ENCODE measurements around the gene SCAPER. TPM values are rescaled to one million over a fixed set of nuclear protein-coding genes. Genes with fewer than 3 reads are reported as not detected.

Gene SCAPER
- total RNA-seq, 1 donor from 2014 or later, result 78.1 TPM

DNA sequence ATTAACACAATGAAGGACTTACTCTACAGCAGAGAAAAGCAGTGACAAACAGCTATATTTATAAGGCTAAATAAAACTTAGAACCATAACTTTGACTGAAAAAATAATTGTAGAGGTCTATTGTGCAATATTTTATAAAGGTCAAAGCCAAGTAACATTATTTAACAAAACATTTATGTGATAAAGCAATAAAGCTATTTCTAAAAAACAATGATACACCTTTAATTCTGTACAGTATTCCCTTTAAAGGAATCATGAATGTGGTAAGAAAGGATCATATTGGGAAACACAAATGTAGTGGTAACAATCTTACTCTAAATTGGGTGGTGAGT, 332.2 kb downstream of the SCAPER start:
- Histone ChIP-seq H3K27ac (no peak overlapping the region), H3K4me1 (peaks cover 0 to 11% of the 10 kb centered on the region in 2 donors), H3K4me3 (no peak overlapping the region), H3K36me3 (no peaks in the 10 kb centered on the region), H3K27me3 (no peaks in the 10 kb centered on the region), H3K9me3 (peaks cover 0 to 5% of the 10 kb centered on the region in 2 donors)
- no peak for DNase-seq (ENCODE audit: low spot score in 2 of 2)
- TF ChIP-seq, protein P1, sequence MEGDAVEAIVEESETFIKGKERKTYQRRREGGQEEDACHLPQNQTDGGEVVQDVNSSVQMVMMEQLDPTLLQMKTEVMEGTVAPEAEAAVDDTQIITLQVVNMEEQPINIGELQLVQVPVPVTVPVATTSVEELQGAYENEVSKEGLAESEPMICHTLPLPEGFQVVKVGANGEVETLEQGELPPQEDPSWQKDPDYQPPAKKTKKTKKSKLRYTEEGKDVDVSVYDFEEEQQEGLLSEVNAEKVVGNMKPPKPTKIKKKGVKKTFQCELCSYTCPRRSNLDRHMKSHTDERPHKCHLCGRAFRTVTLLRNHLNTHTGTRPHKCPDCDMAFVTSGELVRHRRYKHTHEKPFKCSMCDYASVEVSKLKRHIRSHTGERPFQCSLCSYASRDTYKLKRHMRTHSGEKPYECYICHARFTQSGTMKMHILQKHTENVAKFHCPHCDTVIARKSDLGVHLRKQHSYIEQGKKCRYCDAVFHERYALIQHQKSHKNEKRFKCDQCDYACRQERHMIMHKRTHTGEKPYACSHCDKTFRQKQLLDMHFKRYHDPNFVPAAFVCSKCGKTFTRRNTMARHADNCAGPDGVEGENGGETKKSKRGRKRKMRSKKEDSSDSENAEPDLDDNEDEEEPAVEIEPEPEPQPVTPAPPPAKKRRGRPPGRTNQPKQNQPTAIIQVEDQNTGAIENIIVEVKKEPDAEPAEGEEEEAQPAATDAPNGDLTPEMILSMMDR (IDR thresholded peaks at IDR 0.05), result no peak
- intact Hi-C loops (cut with DNase I), result no loop called here

DNA sequence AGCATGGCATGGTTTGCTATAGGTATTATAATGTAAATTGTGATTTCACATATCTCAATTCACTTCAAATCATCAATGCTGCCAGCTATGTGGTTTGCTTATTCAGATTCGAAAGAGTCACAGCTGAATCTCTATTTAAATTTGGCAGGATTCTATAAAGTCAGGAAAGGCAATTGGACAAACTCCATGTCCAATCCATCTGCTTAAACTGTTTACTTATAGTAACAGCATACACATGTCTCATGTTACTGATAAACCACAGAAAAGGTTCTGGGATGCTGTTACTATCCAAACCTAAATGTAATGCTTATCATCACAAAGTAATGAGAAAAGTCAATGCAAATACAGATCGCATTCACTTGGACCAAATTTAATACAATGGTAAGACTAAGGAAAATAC, 338.9 kb downstream of the SCAPER start:
- no peaks in the 10 kb centered on the region for H3K4me1 ChIP-seq
- intact Hi-C loops (cut with DNase I), result no loop called here
- TF ChIP-seq, protein P1 (IDR thresholded peaks at IDR 0.05), result no peak

DNA sequence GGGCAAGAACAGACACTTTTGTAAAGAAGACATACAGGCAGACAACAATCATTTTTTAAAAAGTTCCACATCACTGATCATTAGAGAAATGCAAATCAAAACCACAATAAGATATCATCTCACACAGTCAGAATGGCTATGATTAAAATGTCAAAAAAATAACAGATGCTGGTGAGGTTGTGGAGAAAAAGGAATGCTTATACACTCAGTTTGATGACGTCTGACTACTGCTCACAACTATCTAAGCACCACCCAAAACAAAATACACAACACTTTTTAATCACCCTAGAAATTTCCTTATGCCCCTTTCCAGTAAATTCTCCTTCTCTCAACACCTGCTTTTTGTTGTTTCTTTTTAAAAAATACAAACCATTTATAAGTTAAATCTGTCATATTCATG, 339.8 kb downstream of the SCAPER start:
- no peak for DNase-seq (ENCODE audit: low spot score in 2 of 2)
- TF ChIP-seq, protein P1 (IDR thresholded peaks at IDR 0.05), result no peak
- Histone ChIP-seq H3K27me3 (no peaks in the 10 kb centered on the region), H3K4me1 (no peaks in the 10 kb centered on the region), H3K4me3 (no peak overlapping the region), H3K9me3 (peaks cover 0 to 5% of the 10 kb centered on the region in 2 donors), H3K27ac (no peak overlapping the region), H3K36me3 (no peaks in the 10 kb centered on the region)
- intact Hi-C loops (cut with DNase I), result no loop called here

More for the DNA sequence above, 338.9 kb downstream of the SCAPER start:
- H3K27ac ChIP-seq, result no peak overlapping the region
- H3K4me3 ChIP-seq, result no peak overlapping the region
- no peaks in the 10 kb centered on the region for H3K27me3 ChIP-seq
- DNase-seq (ENCODE audit: low spot score in 2 of 2), result no peak
- H3K9me3 ChIP-seq, result peaks cover 0 to 5% of the 10 kb centered on the region in 2 donors
- H3K36me3 ChIP-seq, result no peaks in the 10 kb centered on the region

DNA sequence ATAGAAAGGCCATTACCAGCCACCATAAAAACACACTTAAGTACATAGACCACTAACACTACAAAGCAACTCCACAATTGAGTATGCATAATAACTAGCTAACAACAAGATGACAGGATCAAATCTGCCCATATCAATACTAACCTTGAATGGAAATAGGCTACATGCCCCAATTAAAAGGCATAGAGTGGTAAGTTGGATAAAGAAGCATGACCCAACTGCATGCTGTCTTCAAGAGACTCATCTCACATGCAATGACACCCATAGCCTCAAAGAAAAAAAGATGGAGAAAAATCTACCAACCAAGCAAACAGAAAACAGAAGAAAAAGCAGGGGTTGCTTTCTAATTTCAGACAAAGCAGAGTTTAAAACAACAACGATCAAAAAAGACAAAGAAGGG, 349.9 kb downstream of the SCAPER start:
- H3K36me3 ChIP-seq, result no peaks in the 10 kb centered on the region
- no peak for DNase-seq (ENCODE audit: low spot score in 2 of 2)
- TF ChIP-seq, protein P1 (IDR thresholded peaks at IDR 0.05), result no peak
- no peaks in the 10 kb centered on the region for H3K27me3 ChIP-seq
- H3K4me1 ChIP-seq, result no peaks in the 10 kb centered on the region
- H3K4me3 ChIP-seq, result no peak overlapping the region
- intact Hi-C loops (cut with DNase I), result no loop called here
- no peak overlapping the region for H3K27ac ChIP-seq
- no peaks in the 10 kb centered on the region for H3K9me3 ChIP-seq

DNA sequence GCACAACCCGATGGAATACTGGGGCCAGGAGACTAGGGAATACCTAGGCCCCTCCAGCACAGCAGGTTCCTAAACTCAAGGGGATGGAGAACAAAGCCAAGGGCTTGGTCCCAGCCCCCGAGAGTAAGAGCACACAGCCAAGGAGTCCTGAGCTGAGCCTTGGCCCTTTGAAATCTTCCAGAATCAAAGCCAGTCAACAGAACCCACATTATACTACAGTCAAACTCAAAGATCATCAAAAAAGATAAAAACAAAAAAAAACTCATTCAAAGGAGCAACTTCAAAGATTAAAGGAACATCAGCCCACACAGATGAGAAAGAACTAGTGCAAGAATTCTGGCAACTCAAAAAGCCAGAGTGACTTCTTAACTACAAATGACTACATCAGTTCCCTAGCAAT, 351.6 kb downstream of the SCAPER start:
- intact Hi-C loops (cut with DNase I), result no loop called here
- DNase-seq (ENCODE audit: low spot score in 2 of 2), result no peak
- Histone ChIP-seq H3K4me1 (no peaks in the 10 kb centered on the region), H3K27ac (no peak overlapping the region), H3K27me3 (no peaks in the 10 kb centered on the region), H3K9me3 (no peaks in the 10 kb centered on the region), H3K36me3 (no peaks in the 10 kb centered on the region), H3K4me3 (no peak overlapping the region)
- TF ChIP-seq, protein P1 (IDR thresholded peaks at IDR 0.05), result no peak

DNA sequence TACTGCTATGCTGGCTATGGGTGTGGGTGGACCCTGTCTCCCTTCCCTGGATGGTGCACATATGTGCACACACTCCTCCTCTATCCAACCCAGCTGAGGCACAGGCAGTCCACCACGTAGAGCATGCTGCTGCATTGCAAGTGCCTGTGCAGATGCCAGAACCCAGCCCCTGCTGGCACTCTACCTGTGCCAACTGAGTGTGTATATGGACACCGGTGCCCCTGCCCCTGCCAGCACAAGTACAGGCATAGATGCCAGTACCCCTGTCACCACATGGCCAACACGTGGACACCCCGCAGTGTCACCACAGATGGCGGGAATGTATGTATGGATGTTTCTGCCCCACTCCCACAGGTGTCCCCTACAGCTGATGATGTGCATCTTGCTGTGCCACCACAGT, 352.0 kb downstream of the SCAPER start:
- Histone ChIP-seq H3K27ac (no peak overlapping the region), H3K4me3 (no peak overlapping the region), H3K9me3 (no peaks in the 10 kb centered on the region), H3K36me3 (no peaks in the 10 kb centered on the region), H3K4me1 (no peaks in the 10 kb centered on the region), H3K27me3 (no peaks in the 10 kb centered on the region)
- DNase-seq (ENCODE audit: low spot score in 2 of 2), result no peak
- intact Hi-C loops (cut with DNase I), result no loop called here
- TF ChIP-seq, protein P1 (IDR thresholded peaks at IDR 0.05), result no peak
